Measurements from ENCODE around the gene EIF3K. TPM values are rescaled to one million over a fixed set of nuclear protein-coding genes. Genes with fewer than 3 reads are reported as not detected.

EIF3K gene
- total and polyA plus RNA-seq, 2 of the 13 experiments (the other 11 are each of a cell fraction or from before 2014, with no cell fraction given): 179 to 258 TPM

- TF ChIP-seq, protein P1, sequence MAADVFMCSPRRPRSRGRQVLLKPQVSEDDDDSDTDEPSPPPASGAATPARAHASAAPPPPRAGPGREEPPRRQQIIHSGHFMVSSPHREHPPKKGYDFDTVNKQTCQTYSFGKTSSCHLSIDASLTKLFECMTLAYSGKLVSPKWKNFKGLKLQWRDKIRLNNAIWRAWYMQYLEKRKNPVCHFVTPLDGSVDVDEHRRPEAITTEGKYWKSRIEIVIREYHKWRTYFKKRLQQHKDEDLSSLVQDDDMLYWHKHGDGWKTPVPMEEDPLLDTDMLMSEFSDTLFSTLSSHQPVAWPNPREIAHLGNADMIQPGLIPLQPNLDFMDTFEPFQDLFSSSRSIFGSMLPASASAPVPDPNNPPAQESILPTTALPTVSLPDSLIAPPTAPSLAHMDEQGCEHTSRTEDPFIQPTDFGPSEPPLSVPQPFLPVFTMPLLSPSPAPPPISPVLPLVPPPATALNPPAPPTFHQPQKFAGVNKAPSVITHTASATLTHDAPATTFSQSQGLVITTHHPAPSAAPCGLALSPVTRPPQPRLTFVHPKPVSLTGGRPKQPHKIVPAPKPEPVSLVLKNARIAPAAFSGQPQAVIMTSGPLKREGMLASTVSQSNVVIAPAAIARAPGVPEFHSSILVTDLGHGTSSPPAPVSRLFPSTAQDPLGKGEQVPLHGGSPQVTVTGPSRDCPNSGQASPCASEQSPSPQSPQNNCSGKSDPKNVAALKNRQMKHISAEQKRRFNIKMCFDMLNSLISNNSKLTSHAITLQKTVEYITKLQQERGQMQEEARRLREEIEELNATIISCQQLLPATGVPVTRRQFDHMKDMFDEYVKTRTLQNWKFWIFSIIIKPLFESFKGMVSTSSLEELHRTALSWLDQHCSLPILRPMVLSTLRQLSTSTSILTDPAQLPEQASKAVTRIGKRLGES (CRISPR knock-in tag; IDR thresholded peaks at IDR 0.05; ENCODE audit: borderline replicate concordance): no peak
- no peak for TF ChIP-seq SMAD3 (CRISPR knock-in tag; IDR thresholded peaks at IDR 0.05)
- peak; percentile 16; the same call in 1 of the 2 replicates for TF ChIP-seq MEIS2 (CRISPR knock-in tag; IDR thresholded peaks at IDR 0.05)
- TF ChIP-seq RFX5 (IDR thresholded peaks at IDR 0.05; ENCODE audit: low read depth, low read length): no peak
- peak; percentile 9; the same call in 1 of the 2 replicates for TF ChIP-seq ZNF441 (CRISPR knock-in tag; IDR thresholded peaks at IDR 0.05; ENCODE audit: borderline replicate concordance)
- TF ChIP-seq, protein P2, sequence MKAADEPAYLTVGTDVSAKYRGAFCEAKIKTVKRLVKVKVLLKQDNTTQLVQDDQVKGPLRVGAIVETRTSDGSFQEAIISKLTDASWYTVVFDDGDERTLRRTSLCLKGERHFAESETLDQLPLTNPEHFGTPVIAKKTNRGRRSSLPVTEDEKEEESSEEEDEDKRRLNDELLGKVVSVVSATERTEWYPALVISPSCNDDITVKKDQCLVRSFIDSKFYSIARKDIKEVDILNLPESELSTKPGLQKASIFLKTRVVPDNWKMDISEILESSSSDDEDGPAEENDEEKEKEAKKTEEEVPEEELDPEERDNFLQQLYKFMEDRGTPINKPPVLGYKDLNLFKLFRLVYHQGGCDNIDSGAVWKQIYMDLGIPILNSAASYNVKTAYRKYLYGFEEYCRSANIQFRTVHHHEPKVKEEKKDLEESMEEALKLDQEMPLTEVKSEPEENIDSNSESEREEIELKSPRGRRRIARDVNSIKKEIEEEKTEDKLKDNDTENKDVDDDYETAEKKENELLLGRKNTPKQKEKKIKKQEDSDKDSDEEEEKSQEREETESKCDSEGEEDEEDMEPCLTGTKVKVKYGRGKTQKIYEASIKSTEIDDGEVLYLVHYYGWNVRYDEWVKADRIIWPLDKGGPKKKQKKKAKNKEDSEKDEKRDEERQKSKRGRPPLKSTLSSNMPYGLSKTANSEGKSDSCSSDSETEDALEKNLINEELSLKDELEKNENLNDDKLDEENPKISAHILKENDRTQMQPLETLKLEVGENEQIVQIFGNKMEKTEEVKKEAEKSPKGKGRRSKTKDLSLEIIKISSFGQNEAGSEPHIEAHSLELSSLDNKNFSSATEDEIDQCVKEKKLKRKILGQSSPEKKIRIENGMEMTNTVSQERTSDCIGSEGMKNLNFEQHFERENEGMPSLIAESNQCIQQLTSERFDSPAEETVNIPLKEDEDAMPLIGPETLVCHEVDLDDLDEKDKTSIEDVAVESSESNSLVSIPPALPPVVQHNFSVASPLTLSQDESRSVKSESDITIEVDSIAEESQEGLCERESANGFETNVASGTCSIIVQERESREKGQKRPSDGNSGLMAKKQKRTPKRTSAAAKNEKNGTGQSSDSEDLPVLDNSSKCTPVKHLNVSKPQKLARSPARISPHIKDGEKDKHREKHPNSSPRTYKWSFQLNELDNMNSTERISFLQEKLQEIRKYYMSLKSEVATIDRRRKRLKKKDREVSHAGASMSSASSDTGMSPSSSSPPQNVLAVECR (CRISPR knock-in tag; IDR thresholded peaks at IDR 0.05; ENCODE audit: borderline replicate concordance): peak; percentile 87
- no peak for TF ChIP-seq GFI1 (CRISPR knock-in tag; IDR thresholded peaks at IDR 0.05; ENCODE audit: borderline replicate concordance)
- TF ChIP-seq ZNF558 (CRISPR knock-in tag; IDR thresholded peaks at IDR 0.05; ENCODE audit: borderline replicate concordance): no peak; the same call in 1 of the 2 replicates
- peak; percentile 89; the same call in 1 of the 2 replicates for TF ChIP-seq ZNF138 (CRISPR knock-in tag; IDR thresholded peaks at IDR 0.05; ENCODE audit: low read depth)
- TF ChIP-seq ZNF3 (CRISPR knock-in tag; IDR thresholded peaks at IDR 0.05): no peak
- peak; percentile 85; the same call in 1 of the 2 replicates for TF ChIP-seq ZNF891 (CRISPR knock-in tag; IDR thresholded peaks at IDR 0.05)
- no peak for TF ChIP-seq RFX3 (CRISPR knock-in tag; IDR thresholded peaks at IDR 0.05)
- TF ChIP-seq HOXA5 (CRISPR knock-in tag; IDR thresholded peaks at IDR 0.05): 0 out of 2 replicates have a peak, but pooled peaks have one; percentile 60
- TF ChIP-seq ZNF746 (CRISPR knock-in tag; IDR thresholded peaks at IDR 0.05): peak; percentile 67; the same call in 1 of the 2 replicates
- peak; percentile 30; the same call in 1 of the 2 replicates for TF ChIP-seq IKZF5 (CRISPR knock-in tag; IDR thresholded peaks at IDR 0.05)
These were observed 28.5 kb downstream of the EIF3K start, which contains the start of gene ACTN4 (continued) for GRCh38 chr19:38647368-38647965.

All from HepG2 (cell line).